Liver (tissue), 3 donors: Measurements from ENCODE around the gene ZNF284.

ENCODE experiments used
- EGR1 ChIP-seq, 2 donors: IDR thresholded peaks; 2 replicates each; pipeline ENCODE4 v1.6.1; 2016 to 2018; ENCODE audit warnings: antibody characterized with exemption in 2 of 2, low read depth in 2 of 2
- GABPA ChIP-seq, 2 donors: IDR thresholded peaks in 1 of 2; conservative IDR thresholded peaks in 1 of 2; 2 replicates each; pipeline ENCODE4 v1.6.1; 2016; ENCODE audit warnings: antibody characterized with exemption in 2 of 2, mild to moderate bottlenecking in 1 of 2, moderate library complexity in 1 of 2
- JUND ChIP-seq, 2 donors: IDR thresholded peaks; 2 replicates each; pipeline ENCODE4 v1.6.1; 2016; ENCODE audit warnings: antibody characterized with exemption in 2 of 2
- NR2F2 ChIP-seq: IDR thresholded peaks from 2 replicates; pipeline ENCODE4 v1.6.1; 2016; ENCODE audit warnings: antibody characterized with exemption
- RAD21 ChIP-seq, 2 donors: IDR thresholded peaks; 2 replicates each; pipeline ENCODE4 v1.6.1; 2016; ENCODE audit warnings: antibody characterized with exemption in 2 of 2, mild to moderate bottlenecking in 2 of 2
- TAF1 ChIP-seq: conservative IDR thresholded peaks from 2 replicates; pipeline ENCODE4 v1.6.1; 2016; ENCODE audit warnings: antibody characterized with exemption, mild to moderate bottlenecking
- YY1 ChIP-seq: IDR thresholded peaks from 2 replicates; pipeline ENCODE4 v1.6.1; 2016; ENCODE audit warnings: antibody characterized with exemption, mild to moderate bottlenecking
- TF ChIP-seq, protein P1 (sequence below): fragments of 150-350 bp; IDR thresholded peaks from 2 replicates; pipeline ENCODE4 v1.5.1; 2017; ENCODE audit warnings: improper control_type of control experiment, low read depth, low read length; ENCODE audit not compliant: missing input control
- TF ChIP-seq, protein P2 (sequence below): IDR thresholded peaks from 2 replicates; pipeline ENCODE4 v1.6.1; 2016; ENCODE audit warnings: antibody characterized with exemption
- TF ChIP-seq, protein P3 (sequence below): IDR thresholded peaks from 2 replicates; pipeline ENCODE4 v1.6.1; 2016; ENCODE audit warnings: antibody characterized with exemption
- TF ChIP-seq, protein P4 (sequence below): IDR thresholded peaks from 2 replicates; pipeline ENCODE4 v1.6.1; 2016; ENCODE audit warnings: antibody characterized with exemption, mild to moderate bottlenecking
- donor health status: healthy.
- donor health status: healthy.

DNA sequence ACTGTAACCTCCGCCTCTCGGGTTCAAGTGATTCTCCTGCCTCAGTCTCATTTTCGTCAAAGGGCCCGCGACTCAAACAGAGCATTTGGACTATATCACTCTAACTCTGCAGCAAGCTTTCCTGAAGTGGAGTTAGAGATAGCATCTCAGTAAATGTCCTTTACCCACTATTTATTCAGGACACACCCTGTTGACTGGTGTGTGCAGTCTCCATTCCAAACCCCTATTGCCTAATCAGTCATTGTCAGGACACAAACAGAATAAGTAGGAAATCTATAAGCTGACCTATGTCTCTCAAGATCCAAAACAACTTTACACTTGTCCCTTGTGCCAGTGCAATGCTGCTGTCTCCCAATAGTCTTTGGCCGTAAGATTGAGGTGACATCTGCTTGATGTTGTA, 45.3 kb upstream of the ZNF284 start:
- TF ChIP-seq, protein P1, sequence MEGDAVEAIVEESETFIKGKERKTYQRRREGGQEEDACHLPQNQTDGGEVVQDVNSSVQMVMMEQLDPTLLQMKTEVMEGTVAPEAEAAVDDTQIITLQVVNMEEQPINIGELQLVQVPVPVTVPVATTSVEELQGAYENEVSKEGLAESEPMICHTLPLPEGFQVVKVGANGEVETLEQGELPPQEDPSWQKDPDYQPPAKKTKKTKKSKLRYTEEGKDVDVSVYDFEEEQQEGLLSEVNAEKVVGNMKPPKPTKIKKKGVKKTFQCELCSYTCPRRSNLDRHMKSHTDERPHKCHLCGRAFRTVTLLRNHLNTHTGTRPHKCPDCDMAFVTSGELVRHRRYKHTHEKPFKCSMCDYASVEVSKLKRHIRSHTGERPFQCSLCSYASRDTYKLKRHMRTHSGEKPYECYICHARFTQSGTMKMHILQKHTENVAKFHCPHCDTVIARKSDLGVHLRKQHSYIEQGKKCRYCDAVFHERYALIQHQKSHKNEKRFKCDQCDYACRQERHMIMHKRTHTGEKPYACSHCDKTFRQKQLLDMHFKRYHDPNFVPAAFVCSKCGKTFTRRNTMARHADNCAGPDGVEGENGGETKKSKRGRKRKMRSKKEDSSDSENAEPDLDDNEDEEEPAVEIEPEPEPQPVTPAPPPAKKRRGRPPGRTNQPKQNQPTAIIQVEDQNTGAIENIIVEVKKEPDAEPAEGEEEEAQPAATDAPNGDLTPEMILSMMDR: no peak
- TF ChIP-seq, protein P2, sequence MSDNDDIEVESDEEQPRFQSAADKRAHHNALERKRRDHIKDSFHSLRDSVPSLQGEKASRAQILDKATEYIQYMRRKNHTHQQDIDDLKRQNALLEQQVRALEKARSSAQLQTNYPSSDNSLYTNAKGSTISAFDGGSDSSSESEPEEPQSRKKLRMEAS: no peak
- TF ChIP-seq, protein P3, sequence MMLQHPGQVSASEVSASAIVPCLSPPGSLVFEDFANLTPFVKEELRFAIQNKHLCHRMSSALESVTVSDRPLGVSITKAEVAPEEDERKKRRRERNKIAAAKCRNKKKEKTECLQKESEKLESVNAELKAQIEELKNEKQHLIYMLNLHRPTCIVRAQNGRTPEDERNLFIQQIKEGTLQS: no peak
- TF ChIP-seq TAF1 (no peak), NR2F2 (no peak), GABPA (IDR thresholded peaks at IDR 0.05 in 1 of 2, conservative IDR thresholded peaks at IDR 0.05 in 1 of 2) (no peak), RAD21 (IDR thresholded peaks at IDR 0.05) (no peak), EGR1 (IDR thresholded peaks at IDR 0.05; ENCODE audit: low read depth in 2 of 2) (no peak), JUND (IDR thresholded peaks at IDR 0.05) (no peak), YY1 (no peak)
- TF ChIP-seq, protein P4, sequence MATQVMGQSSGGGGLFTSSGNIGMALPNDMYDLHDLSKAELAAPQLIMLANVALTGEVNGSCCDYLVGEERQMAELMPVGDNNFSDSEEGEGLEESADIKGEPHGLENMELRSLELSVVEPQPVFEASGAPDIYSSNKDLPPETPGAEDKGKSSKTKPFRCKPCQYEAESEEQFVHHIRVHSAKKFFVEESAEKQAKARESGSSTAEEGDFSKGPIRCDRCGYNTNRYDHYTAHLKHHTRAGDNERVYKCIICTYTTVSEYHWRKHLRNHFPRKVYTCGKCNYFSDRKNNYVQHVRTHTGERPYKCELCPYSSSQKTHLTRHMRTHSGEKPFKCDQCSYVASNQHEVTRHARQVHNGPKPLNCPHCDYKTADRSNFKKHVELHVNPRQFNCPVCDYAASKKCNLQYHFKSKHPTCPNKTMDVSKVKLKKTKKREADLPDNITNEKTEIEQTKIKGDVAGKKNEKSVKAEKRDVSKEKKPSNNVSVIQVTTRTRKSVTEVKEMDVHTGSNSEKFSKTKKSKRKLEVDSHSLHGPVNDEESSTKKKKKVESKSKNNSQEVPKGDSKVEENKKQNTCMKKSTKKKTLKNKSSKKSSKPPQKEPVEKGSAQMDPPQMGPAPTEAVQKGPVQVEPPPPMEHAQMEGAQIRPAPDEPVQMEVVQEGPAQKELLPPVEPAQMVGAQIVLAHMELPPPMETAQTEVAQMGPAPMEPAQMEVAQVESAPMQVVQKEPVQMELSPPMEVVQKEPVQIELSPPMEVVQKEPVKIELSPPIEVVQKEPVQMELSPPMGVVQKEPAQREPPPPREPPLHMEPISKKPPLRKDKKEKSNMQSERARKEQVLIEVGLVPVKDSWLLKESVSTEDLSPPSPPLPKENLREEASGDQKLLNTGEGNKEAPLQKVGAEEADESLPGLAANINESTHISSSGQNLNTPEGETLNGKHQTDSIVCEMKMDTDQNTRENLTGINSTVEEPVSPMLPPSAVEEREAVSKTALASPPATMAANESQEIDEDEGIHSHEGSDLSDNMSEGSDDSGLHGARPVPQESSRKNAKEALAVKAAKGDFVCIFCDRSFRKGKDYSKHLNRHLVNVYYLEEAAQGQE: no peak
